Urinary bladder (tissue), 4 donors: ENCODE measurements around the gene FMN2. TPM values are rescaled to one million over a fixed set of nuclear protein-coding genes. Genes with fewer than 3 reads are reported as not detected.

ENCODE experiments used
- DNase-seq: peaks from one replicate; pipeline ENCODE4 v3.0.0-alpha.2; 2015; ENCODE audit errors: extremely low spot score
- H3K27ac ChIP-seq: one replicate; pipeline ENCODE4 v1.5.1; 2013; ENCODE audit warnings: low read depth, mild to moderate bottlenecking, moderate library complexity
- H3K36me3 ChIP-seq: one replicate; pipeline ENCODE4 v1.6.1; 2013; ENCODE audit warnings: mild to moderate bottlenecking, moderate library complexity; ENCODE audit not compliant: insufficient read depth
- H3K4me1 ChIP-seq: one replicate; pipeline ENCODE4 v1.6.1; 2013; ENCODE audit warnings: mild to moderate bottlenecking, moderate library complexity; ENCODE audit not compliant: insufficient read depth
- H3K4me3 ChIP-seq: one replicate; pipeline ENCODE4 v1.5.1; 2013; ENCODE audit warnings: low read depth, low read length
- WGBS: extraction: QIAGEN DNeasy Blood & Tissue Kit; methylation state at CpG from one replicate; pipeline ENCODE4 v1.1.7; 2013; 5-methylcytosine and 5-hydroxymethylcytosine counted together
- polyA plus RNA-seq: library from polyadenylated mRNA; stranded (reverse); fragments of 200-250 nt; gene quantifications from one replicate; pipeline ENCODE4 v1.2.3, GENCODE V29; 2013
- total RNA-seq: library from RNA; depleted of rRNA; stranded (reverse); fragments of >200 nt; gene quantifications from one replicate; pipeline ENCODE4 v1.2.3, GENCODE V29; 2014
- donor health status: healthy with polysubstance abuse.
- donor health status: healthy.

Gene FMN2
- total and polyA plus RNA-seq, 2 donors, result 0.23 to 2.6 TPM

DNA sequence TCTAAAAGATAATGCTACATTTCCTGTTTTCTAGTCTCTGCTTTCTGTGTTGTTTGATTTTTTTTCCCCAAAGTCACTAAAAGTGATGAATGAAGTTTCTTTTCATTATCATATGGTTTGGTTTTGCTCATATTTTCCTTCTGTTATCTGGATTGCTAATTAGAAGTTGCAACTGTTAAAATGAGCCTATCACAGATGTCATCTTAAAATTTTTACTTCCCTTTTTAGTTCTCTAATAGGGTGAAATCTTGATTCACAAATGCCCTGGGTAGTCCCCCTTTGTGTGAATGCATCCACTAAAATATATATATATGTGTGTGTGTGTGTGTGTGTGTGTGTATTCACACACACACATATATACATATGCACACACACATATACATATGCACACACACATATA, 376.2 kb downstream of the FMN2 start:
- H3K4me3 ChIP-seq, result no peak overlapping the region
- no peak for DNase-seq
- H3K4me1 ChIP-seq, result no peaks in the 10 kb centered on the region
- no peak overlapping the region for H3K27ac ChIP-seq
- H3K36me3 ChIP-seq, result no peaks in the 10 kb centered on the region

DNA sequence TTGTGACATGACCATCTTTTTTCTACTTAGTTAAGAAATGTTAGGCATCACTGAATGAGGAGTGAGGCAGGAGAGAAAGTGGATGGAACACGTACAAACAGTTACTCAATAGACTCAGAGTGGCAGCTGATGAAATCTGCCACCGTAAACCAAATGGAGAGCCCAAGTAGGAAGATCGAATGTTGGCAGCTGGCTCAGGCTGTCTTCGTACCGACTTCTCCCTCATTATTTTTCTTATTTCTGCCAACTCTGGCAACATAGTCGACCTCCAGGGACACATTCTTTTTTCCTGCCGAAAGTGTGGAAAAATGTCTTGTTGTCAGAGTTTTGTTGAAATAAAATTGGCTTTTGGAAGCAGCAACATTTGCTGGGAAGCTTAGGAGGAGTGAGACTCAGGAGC, 377.0 kb downstream of the FMN2 start:
- no peaks in the 10 kb centered on the region for H3K4me1 ChIP-seq
- H3K4me3 ChIP-seq, result no peak overlapping the region
- 74% methylated on average over 7 of the region's 7 CpGs for WGBS
- no peaks in the 10 kb centered on the region for H3K36me3 ChIP-seq
- no peak for DNase-seq
- H3K27ac ChIP-seq, result no peak overlapping the region

DNA sequence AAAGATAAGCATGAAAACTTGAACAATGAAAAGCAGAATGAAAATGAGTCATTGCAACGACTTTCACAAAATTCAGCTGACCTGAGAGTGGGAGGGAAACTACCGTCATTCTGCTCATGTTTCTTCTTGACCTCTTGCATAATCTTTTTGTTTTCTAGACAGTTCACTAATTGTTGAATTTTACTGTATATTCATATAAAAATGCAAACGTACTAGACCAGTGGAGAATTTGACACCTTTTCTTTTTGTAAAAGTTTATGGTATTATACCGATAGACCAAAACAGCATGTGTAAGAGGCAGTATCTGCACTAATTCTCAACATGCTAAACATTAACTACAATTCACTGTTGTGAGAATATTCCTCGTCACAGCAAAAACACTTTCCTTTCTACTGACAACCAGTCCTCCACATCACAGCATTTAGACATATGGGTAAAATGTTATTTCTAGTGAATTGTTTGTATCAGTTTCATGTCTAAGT, 382.5 kb downstream of the FMN2 start:
- H3K36me3 ChIP-seq, result no peaks in the 10 kb centered on the region
- H3K27ac ChIP-seq, result no peak overlapping the region
- DNase-seq, result no peak
- no peak overlapping the region for H3K4me3 ChIP-seq
- H3K4me1 ChIP-seq, result no peaks in the 10 kb centered on the region
- 74% methylated on average over 5 of the region's 5 CpGs for WGBS

- H3K27ac ChIP-seq, result no peak overlapping the region
- no peaks in the 10 kb centered on the region for H3K36me3 ChIP-seq
- WGBS, result 85% methylated on average over 4 of the region's 4 CpGs
- H3K4me3 ChIP-seq, result no peak overlapping the region
- no peaks in the 10 kb centered on the region for H3K4me1 ChIP-seq
- no peak for DNase-seq
These were observed 384.1 kb downstream of the FMN2 start for GRCh38 chr1:240475832-240476231.

DNA sequence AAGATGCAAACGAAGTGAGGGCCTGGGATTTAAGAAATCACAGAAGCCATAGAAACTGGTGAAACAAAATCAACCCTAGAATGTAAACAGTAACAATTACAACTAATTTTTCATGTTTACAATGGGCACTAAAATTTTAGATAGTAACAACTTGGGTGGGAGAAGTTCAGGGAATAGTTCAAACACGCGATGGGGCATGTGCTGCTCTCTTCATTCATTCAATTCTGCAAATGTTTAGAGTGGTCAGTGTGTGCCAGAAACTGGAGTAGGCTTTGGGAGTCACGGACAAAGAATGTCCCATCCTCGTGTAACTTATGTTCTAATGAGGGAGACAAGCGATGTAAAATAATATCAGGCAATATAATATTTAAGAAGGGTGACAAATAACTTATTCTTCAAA, 386.9 kb downstream of the FMN2 start:
- 84% methylated on average over 6 of the region's 6 CpGs for WGBS
- DNase-seq, result no peak

GRCh38 chr1:240484804-240485443, 393.2 kb downstream of the FMN2 start:
- 78% methylated on average over 6 of the region's 6 CpGs for WGBS
- DNase-seq, result no peak
- no peak overlapping the region for H3K27ac ChIP-seq
- H3K4me3 ChIP-seq, result no peak overlapping the region
- H3K36me3 ChIP-seq, result no peaks in the 10 kb centered on the region
- H3K4me1 ChIP-seq, result no peaks in the 10 kb centered on the region

More for the DNA sequence above, 386.9 kb downstream of the FMN2 start:
- H3K4me1 ChIP-seq, result no peaks in the 10 kb centered on the region
- H3K36me3 ChIP-seq, result no peaks in the 10 kb centered on the region
- H3K27ac ChIP-seq, result no peak overlapping the region
- no peak overlapping the region for H3K4me3 ChIP-seq

- Histone ChIP-seq H3K27ac (no peak overlapping the region), H3K36me3 (no peaks in the 10 kb centered on the region), H3K4me3 (no peak overlapping the region), H3K4me1 (no peaks in the 10 kb centered on the region)
- DNase-seq, result no peak
- WGBS, result 58% methylated on average over 6 of the region's 6 CpGs
These were observed 394.9 kb downstream of the FMN2 start for GRCh38 chr1:240486611-240487010.

DNA sequence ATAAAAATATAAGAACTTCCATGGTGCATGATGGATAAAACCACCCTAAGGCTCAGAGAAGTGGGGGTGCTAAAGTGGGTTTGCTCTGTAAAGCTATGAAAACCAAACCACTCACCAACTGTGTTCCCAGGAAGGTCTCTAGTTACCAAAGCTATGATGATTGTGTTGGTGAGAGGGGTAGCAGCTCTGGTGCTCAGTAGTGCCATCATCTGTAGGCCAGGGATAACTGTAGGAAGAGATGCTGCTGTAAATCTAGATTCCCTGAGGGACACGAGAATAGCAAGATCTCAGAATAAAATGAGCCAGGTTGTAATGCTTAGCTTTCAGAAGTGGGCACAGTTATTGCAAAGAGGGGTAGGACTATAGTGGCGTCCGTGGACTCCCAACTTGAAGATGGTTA, 395.8 kb downstream of the FMN2 start:
- Histone ChIP-seq H3K36me3 (no peaks in the 10 kb centered on the region), H3K4me3 (no peak overlapping the region), H3K27ac (no peak overlapping the region), H3K4me1 (no peaks in the 10 kb centered on the region)
- 89% methylated on average over 3 of the region's 3 CpGs for WGBS
- no peak for DNase-seq

GRCh38 chr1:240491156-240491555, 399.5 kb downstream of the FMN2 start:
- WGBS, result 78% methylated on average over 5 of the region's 5 CpGs
- Histone ChIP-seq H3K27ac (no peak overlapping the region), H3K36me3 (no peaks in the 10 kb centered on the region), H3K4me3 (no peak overlapping the region), H3K4me1 (no peaks in the 10 kb centered on the region)
- no peak for DNase-seq

DNA sequence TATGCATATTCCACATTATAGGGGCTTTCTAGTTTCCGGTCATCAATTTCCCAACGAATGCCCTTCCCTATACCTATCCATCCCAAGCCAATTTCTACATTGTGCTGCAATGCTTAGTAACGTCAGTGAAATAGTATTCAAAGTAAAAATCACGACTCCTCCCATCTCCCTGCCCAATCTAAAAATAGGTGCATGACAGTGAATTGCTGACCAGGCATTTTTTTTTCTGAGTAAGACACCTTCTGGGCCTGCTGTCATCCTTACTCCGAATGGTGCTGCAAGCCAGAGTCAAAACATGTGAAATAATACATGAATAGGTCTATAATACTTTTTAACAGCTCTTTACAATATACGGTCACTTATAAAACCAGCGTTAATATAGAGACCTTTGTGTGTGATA, 400.1 kb downstream of the FMN2 start:
- H3K27ac ChIP-seq, result no peak overlapping the region
- 88% methylated on average over 7 of the region's 7 CpGs for WGBS
- H3K4me3 ChIP-seq, result no peak overlapping the region
- no peaks in the 10 kb centered on the region for H3K36me3 ChIP-seq
- DNase-seq, result no peak
- H3K4me1 ChIP-seq, result no peaks in the 10 kb centered on the region

DNA sequence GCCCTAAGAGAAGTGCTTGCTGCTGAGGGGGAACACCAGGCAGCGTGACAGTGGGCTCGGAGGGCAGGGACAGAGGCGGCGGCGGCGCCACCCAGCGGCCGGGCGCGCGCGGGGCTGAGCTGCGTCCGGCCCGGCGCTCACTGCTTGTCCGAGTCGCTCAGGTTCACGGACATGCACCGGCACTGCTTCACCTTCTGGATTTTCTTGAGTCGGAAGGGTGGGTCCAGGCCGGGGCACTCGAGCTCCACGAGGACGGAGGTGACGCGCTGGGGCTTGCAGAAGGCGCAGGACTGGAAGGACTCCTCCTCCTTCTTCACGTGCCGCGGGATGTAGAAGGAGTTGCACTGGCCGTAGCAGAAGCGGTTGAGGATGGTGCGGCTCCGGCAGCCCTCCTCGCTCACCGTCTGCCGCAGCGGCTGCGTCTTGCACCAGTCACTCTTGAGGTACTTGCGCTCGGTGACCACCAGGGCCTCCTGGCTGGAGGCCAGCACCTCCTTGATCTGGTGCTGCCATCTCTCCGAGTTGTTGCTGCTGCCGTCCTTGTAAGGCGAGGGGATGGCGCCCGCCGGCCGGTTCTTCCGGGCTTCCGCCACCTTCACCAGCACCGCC, 401.3 kb downstream of the FMN2 start:
- H3K4me3 ChIP-seq, result no peak overlapping the region
- WGBS, result 55% methylated on average over 52 of the region's 52 CpGs
- no peak overlapping the region for H3K27ac ChIP-seq
- H3K36me3 ChIP-seq, result no peaks in the 10 kb centered on the region
- no peaks in the 10 kb centered on the region for H3K4me1 ChIP-seq
- DNase-seq, result no peak

GRCh38 chr1:240495601-240496000, 403.9 kb downstream of the FMN2 start:
- no peak for DNase-seq
- 78% methylated on average over 4 of the region's 4 CpGs for WGBS
- H3K36me3 ChIP-seq, result no peaks in the 10 kb centered on the region
- H3K4me3 ChIP-seq, result no peak overlapping the region
- H3K4me1 ChIP-seq, result no peaks in the 10 kb centered on the region
- H3K27ac ChIP-seq, result no peak overlapping the region

- 89% methylated on average over 7 of the region's 7 CpGs for WGBS
These were observed 404.7 kb downstream of the FMN2 start for GRCh38 chr1:240496356-240496755.

DNA sequence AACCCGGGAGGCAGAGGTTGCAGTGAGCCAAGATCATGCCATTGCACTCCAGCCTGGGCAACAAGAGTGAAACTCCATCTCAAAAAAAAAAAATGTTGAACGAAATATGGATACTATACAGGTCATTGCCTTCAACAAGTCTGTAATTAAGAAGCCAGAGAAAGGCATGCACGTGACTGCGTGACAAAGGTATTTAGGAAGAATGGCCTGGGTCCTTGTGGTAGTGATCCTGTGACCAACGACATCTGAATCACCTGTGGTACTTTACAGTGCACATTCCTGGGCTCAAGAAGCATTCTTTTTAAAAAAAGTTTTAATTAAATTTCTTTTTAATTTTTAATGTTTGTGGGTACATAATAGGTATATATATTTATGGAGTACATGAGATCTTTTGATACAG, 405.3 kb downstream of the FMN2 start:
- no peaks in the 10 kb centered on the region for H3K4me1 ChIP-seq
- WGBS, result 94% methylated on average over 5 of the region's 5 CpGs
- no peak for DNase-seq

More at GRCh38 chr1:240496356-240496755, 404.7 kb downstream of the FMN2 start:
- DNase-seq, result no peak
- no peaks in the 10 kb centered on the region for H3K4me1 ChIP-seq
- no peak overlapping the region for H3K4me3 ChIP-seq
- H3K36me3 ChIP-seq, result no peaks in the 10 kb centered on the region
- no peak overlapping the region for H3K27ac ChIP-seq

More for the DNA sequence above, 405.3 kb downstream of the FMN2 start:
- H3K4me3 ChIP-seq, result no peak overlapping the region
- H3K36me3 ChIP-seq, result no peaks in the 10 kb centered on the region
- no peak overlapping the region for H3K27ac ChIP-seq
